GM19025 (cell line): ENCODE measurements around the gene ELN.
"Not testable (repeated sequence)": the region's sequence is repeated elsewhere in the genome, so short reads cannot be mapped to it uniquely, and the experiment has no call there.

Experiments
- ATAC-seq: cut with Tn5 transposase; IDR thresholded peaks from one replicate; pipeline ENCODE4 v1.9.1; 2021; ENCODE audit warnings: mild to moderate bottlenecking, low read depth, moderate library complexity; ENCODE audit not compliant: unreplicated experiment

Gene ELN

GRCh38 chr7:74027683-74028320, at the start of gene ELN:
TSS of gene ELN (plus strand) at chr7:74028173. CDS start at chr7:74028188, 15 bp downstream.
- no peak for ATAC-seq

GRCh38 chr7:73978661-73979563, 49.1 kb upstream of the ELN start:
- ATAC-seq, result peak; percentile 83

- not testable (repeated sequence) for ATAC-seq
Measured at GRCh38 chr7:73979656-73980055, 48.3 kb upstream of the ELN start.

GRCh38 chr7:73980206-73980605, 47.8 kb upstream of the ELN start:
- ATAC-seq, result no peak

- ATAC-seq, result no peak
Measured at GRCh38 chr7:73981933-73982332, 46.0 kb upstream of the ELN start.

GRCh38 chr7:73983437-73984164, 44.4 kb upstream of the ELN start:
- no peak for ATAC-seq

- ATAC-seq, result no peak
Measured at GRCh38 chr7:73984481-73985205, 43.3 kb upstream of the ELN start.

GRCh38 chr7:73985737-73986141, 42.2 kb upstream of the ELN start:
- ATAC-seq, result no peak

GRCh38 chr7:73986158-73986631, 41.8 kb upstream of the ELN start:
- ATAC-seq, result no peak

GRCh38 chr7:73987298-73987697, 40.7 kb upstream of the ELN start:
- no peak for ATAC-seq

GRCh38 chr7:73988197-73988596, 39.8 kb upstream of the ELN start:
- no peak for ATAC-seq

- no peak for ATAC-seq
Measured at GRCh38 chr7:73991522-73992100, 36.4 kb upstream of the ELN start.

- no peak for ATAC-seq
Measured at GRCh38 chr7:73992101-73992562, 35.8 kb upstream of the ELN start.

GRCh38 chr7:73994023-73994422, 34.0 kb upstream of the ELN start:
- no peak for ATAC-seq

GRCh38 chr7:73994761-73995160, 33.2 kb upstream of the ELN start:
- no peak for ATAC-seq

GRCh38 chr7:73995330-73995729, 32.6 kb upstream of the ELN start:
- ATAC-seq, result no peak

- no peak for ATAC-seq
Measured at GRCh38 chr7:73995821-73996511, 32.0 kb upstream of the ELN start.

- no peak for ATAC-seq
Measured at GRCh38 chr7:73997056-73997455, 30.9 kb upstream of the ELN start.

- no peak for ATAC-seq
Measured at GRCh38 chr7:73999664-74000435, 28.1 kb upstream of the ELN start.
